ENCODE results near the gene LRIG3.

DNA sequence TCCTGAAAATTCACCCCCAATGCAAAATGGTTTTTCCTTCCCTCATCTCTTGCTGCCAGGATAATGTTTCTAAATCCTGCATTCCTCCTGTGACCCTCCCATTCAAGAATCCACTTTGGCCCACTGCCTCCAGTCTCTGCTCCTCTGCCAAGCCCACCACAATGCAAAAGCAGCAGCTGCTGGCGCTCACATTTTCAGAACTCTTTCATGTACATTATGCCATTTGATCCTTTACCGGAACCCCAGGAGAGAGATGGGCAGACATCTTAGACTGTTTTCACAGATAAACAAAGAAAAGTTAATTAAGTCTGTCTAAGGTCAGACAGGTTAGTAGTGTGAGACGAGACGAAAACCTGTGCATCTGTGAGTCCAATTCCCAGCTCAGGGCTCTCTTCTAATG is 12.9 kb downstream of the LRIG3 start:
- TF ChIP-seq, protein P1, sequence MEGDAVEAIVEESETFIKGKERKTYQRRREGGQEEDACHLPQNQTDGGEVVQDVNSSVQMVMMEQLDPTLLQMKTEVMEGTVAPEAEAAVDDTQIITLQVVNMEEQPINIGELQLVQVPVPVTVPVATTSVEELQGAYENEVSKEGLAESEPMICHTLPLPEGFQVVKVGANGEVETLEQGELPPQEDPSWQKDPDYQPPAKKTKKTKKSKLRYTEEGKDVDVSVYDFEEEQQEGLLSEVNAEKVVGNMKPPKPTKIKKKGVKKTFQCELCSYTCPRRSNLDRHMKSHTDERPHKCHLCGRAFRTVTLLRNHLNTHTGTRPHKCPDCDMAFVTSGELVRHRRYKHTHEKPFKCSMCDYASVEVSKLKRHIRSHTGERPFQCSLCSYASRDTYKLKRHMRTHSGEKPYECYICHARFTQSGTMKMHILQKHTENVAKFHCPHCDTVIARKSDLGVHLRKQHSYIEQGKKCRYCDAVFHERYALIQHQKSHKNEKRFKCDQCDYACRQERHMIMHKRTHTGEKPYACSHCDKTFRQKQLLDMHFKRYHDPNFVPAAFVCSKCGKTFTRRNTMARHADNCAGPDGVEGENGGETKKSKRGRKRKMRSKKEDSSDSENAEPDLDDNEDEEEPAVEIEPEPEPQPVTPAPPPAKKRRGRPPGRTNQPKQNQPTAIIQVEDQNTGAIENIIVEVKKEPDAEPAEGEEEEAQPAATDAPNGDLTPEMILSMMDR (IDR thresholded peaks at IDR 0.05): no peak
- TF ChIP-seq POLR2A (IDR thresholded peaks at IDR 0.05): no peak

Measured in adrenal gland (tissue), 5 donors.